ENCODE data around the gene ZBTB40. TPM values are rescaled to one million over a fixed set of nuclear protein-coding genes. Genes with fewer than 3 reads are reported as not detected.

The ZBTB40 gene
- total and polyA plus RNA-seq, 10 of the 15 experiments (the other 5 are each of a cell fraction or from before 2014, with no cell fraction given): 1.9 to 14.4 (median 9.0) TPM

DNA sequence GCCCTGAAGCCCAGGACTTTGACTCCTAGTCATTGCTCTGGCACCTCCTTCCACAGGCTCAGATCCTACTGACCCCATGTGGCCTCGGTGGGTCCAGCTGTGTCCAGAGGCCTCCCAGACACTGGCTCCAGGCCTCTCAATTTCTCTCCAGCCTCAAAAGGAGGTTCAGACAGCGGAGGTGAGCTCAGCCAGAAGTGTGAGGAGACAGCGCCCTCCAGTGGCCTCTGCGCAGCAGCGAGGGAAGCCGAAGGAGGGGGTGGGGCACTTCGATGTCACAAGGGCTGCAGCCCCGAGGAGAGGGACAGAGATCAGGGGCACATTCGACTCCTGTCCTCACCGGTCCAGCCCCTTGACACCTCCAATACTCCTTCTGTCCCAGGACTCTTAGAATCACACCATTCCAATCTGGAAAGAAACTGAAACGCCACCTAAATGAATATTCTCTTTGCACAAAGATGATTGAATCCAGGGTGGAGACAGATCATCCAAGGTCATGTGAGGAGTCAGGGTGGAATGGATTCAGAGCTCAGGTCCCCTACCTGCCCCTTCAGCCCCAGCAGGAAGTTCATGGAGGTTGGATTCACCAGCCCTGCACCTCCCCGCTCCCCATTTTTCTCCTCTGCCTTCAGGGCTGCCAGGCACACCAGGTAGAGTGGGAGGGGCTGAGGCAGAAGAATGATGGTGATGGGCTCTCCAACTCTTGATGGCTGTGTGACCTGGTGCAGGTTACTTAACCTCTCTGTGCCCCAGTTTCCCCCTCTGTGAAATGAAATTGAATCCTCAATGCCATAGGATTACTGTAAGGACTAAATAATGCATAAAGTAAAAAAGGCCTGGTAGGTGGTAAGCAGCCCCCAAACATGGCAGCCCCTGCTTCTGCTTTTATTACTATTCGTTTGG, 34.8 kb upstream of the ZBTB40 start:
- CTCF ChIA-PET: interaction anchor here (0.6 to 7.7 kb wide), 32 partner anchors 13 to 756 kb away, joined by 3 to 77 read pairs (median 4); partner anchors contain the start of gene C1QC
- H2AFZ ChIP-seq (ENCODE audit: control insufficient read depth, low read depth, low read length): no peak overlapping the region
- 8% methylated on average over 12 of the region's 13 CpGs for WGBS (ENCODE audit: insufficient coverage, insufficient replicate concordance, low lambda C conversion rate, missing lambda C conversion rate)
- H3K9ac ChIP-seq (ENCODE audit: control insufficient read depth, insufficient read depth, low read length): no peak overlapping the region
- no peaks in the 10 kb centered on the region for H3K36me3 ChIP-seq (ENCODE audit: control insufficient read depth in 2 of 2, insufficient read depth in 2 of 2, low read length in 1 of 2)
- H4K20me1 ChIP-seq (ENCODE audit: control insufficient read depth, insufficient read depth): no peaks in the 10 kb centered on the region
- H3K79me2 ChIP-seq (ENCODE audit: control insufficient read depth, insufficient read depth, low read length): no peaks in the 10 kb centered on the region
- ATAC-seq (peak; percentile 90), FAIRE-seq (no peak), DNase-seq (ENCODE audit: low read depth, low spot score) (peak; percentile 19)
- POLR2A ChIA-PET: interaction anchor here (1.3 kb wide), 1 partner anchor 392 kb away, joined by 3 read pairs; no protein-coding TSS in a partner anchor
- SMC1A ChIA-PET (ENCODE audit: uncharacterized antibody, unreplicated experiment): interaction anchor here (0.5 to 2.3 kb wide), 9 partner anchors 85 to 1091 kb away, joined by 3 to 8 read pairs (median 3); no protein-coding TSS in a partner anchor
- H3K4me2 ChIP-seq (ENCODE audit: control insufficient read depth, insufficient read depth): no peak overlapping the region
- in situ Hi-C loops (cut with MboI) (loop anchor here (5.0 to 10.0 kb wide), 3 partner anchors 230 to 412 kb away; partner anchors contain the start of gene CELA3A), intact Hi-C loops (cut with micrococcal nuclease; ENCODE audit: unreplicated experiment) (loop anchor here (1.0 kb wide), 2 partner anchors 285 to 312 kb away; no protein-coding TSS in a partner anchor)
- no peak overlapping the region for H3K27ac ChIP-seq (ENCODE audit: control insufficient read depth, insufficient read depth)
- no peaks in the 10 kb centered on the region for H3K9me3 ChIP-seq (replicated peaks; ENCODE audit: control insufficient read depth, insufficient read depth, low read length)
- H3K27me3 ChIP-seq (replicated peaks in 1 of 2; ENCODE audit: control insufficient read depth in 2 of 2, insufficient read depth in 2 of 2, low read length in 1 of 2): peaks cover 0 to 1% of the 10 kb centered on the region in 2 experiments; a peak in 1 of 4 replicates
- no peak overlapping the region for H3K4me3 ChIP-seq
- no TSS peak for BruUV-seq (replicated peaks)
- RAD21 ChIA-PET (ENCODE audit: unreplicated experiment): interaction anchor here (0.6 to 3.7 kb wide), 9 partner anchors 82 to 1081 kb away, joined by 3 to 49 read pairs (median 3); no protein-coding TSS in a partner anchor
- peaks cover 8% of the 10 kb centered on the region for H3K4me1 ChIP-seq (ENCODE audit: control insufficient read depth, insufficient read depth, low read length)
- TF ChIP-seq MYB (IDR thresholded peaks at IDR 0.05; ENCODE audit: borderline replicate concordance, low read depth, low read length) (no peak), BHLHE40 (IDR thresholded peaks at IDR 0.05; ENCODE audit: borderline replicate concordance in 1 of 2, low read depth in 2 of 2, low read length in 1 of 2) (peak; percentile 13 to 30; a peak in 1 of 4 replicates), IKZF1 (conservative IDR thresholded peaks at IDR 0.05) (0 out of 2 replicates have a peak, but pooled peaks have one; percentile 33), SREBF2 (IDR thresholded peaks at IDR 0.05; ENCODE audit: low read length) (no peak), RB1 (IDR thresholded peaks at IDR 0.05; ENCODE audit: borderline replicate concordance) (peak; percentile 32; the same call in 1 of the 2 replicates), SUPT20H (IDR thresholded peaks at IDR 0.05; ENCODE audit: borderline replicate concordance, control insufficient read depth, low read depth, low read length) (no peak), SMARCA5 (IDR thresholded peaks at IDR 0.05) (peak; percentile 78), CHD2 (IDR thresholded peaks at IDR 0.05; ENCODE audit: borderline replicate concordance, low read depth, low read length) (peak; percentile 87), RELA (IDR thresholded peaks at IDR 0.05; ENCODE audit: borderline replicate concordance, partially characterized antibody) (peak; percentile 29), NRF1 (conservative IDR thresholded peaks at IDR 0.05; ENCODE audit: low read depth, low read length) (no peak), NBN (IDR thresholded peaks at IDR 0.05) (peak; percentile 25; the same call in 1 of the 2 replicates), LARP7 (IDR thresholded peaks at IDR 0.05) (no peak), SMC3 (IDR thresholded peaks at IDR 0.05; ENCODE audit: borderline replicate concordance, low read length) (peak; percentile 82)
- TF ChIP-seq, protein P1, sequence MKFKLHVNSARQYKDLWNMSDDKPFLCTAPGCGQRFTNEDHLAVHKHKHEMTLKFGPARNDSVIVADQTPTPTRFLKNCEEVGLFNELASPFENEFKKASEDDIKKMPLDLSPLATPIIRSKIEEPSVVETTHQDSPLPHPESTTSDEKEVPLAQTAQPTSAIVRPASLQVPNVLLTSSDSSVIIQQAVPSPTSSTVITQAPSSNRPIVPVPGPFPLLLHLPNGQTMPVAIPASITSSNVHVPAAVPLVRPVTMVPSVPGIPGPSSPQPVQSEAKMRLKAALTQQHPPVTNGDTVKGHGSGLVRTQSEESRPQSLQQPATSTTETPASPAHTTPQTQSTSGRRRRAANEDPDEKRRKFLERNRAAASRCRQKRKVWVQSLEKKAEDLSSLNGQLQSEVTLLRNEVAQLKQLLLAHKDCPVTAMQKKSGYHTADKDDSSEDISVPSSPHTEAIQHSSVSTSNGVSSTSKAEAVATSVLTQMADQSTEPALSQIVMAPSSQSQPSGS (IDR thresholded peaks at IDR 0.05; ENCODE audit: low read length): no peak
- TF ChIP-seq, protein P2, sequence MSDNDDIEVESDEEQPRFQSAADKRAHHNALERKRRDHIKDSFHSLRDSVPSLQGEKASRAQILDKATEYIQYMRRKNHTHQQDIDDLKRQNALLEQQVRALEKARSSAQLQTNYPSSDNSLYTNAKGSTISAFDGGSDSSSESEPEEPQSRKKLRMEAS (IDR thresholded peaks at IDR 0.05; ENCODE audit: low read depth, low read length): no peak
- TF ChIP-seq, protein P3, sequence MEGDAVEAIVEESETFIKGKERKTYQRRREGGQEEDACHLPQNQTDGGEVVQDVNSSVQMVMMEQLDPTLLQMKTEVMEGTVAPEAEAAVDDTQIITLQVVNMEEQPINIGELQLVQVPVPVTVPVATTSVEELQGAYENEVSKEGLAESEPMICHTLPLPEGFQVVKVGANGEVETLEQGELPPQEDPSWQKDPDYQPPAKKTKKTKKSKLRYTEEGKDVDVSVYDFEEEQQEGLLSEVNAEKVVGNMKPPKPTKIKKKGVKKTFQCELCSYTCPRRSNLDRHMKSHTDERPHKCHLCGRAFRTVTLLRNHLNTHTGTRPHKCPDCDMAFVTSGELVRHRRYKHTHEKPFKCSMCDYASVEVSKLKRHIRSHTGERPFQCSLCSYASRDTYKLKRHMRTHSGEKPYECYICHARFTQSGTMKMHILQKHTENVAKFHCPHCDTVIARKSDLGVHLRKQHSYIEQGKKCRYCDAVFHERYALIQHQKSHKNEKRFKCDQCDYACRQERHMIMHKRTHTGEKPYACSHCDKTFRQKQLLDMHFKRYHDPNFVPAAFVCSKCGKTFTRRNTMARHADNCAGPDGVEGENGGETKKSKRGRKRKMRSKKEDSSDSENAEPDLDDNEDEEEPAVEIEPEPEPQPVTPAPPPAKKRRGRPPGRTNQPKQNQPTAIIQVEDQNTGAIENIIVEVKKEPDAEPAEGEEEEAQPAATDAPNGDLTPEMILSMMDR (IDR thresholded peaks at IDR 0.05 in 2 of 3, conservative IDR thresholded peaks at IDR 0.05 in 1 of 3; ENCODE audit: control insufficient read depth in 2 of 3, extremely low read depth in 1 of 3, insufficient read depth in 1 of 3, low read depth in 3 of 3, low read length in 3 of 3): peak; percentile 88 to 93 (median 92)
- TF ChIP-seq, protein P4, sequence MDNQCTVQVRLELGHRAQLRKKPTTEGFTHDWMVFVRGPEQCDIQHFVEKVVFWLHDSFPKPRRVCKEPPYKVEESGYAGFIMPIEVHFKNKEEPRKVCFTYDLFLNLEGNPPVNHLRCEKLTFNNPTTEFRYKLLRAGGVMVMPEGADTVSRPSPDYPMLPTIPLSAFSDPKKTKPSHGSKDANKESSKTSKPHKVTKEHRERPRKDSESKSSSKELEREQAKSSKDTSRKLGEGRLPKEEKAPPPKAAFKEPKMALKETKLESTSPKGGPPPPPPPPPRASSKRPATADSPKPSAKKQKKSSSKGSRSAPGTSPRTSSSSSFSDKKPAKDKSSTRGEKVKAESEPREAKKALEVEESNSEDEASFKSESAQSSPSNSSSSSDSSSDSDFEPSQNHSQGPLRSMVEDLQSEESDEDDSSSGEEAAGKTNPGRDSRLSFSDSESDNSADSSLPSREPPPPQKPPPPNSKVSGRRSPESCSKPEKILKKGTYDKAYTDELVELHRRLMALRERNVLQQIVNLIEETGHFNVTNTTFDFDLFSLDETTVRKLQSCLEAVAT (IDR thresholded peaks at IDR 0.05): no peak

All from GM12878 (cell line).